Measurements from ENCODE around the gene EIF3F. TPM values are rescaled to one million over a fixed set of nuclear protein-coding genes. Genes with fewer than 3 reads are reported as not detected.

Gene EIF3F
- total and polyA plus RNA-seq, 9 of the 15 experiments (the other 6 are each of a cell fraction or from before 2014, with no cell fraction given) = 50.1 to 259 (median 135) TPM

- TF ChIP-seq NR4A1 (CRISPR knock-in tag; IDR thresholded peaks at IDR 0.05) (no peak), NR4A1 (tag; IDR thresholded peaks at IDR 0.05) (no peak), CTCF (IDR thresholded peaks at IDR 0.05 in 2 of 3, conservative IDR thresholded peaks at IDR 0.05 in 1 of 3; ENCODE audit: insufficient read depth in 2 of 3, low read depth in 1 of 3, low read length in 3 of 3) (peak; percentile 84 to 90 (median 87))
These were observed 46.4 kb downstream of the EIF3F start (continued) for GRCh38 chr11:8033305-8034105.

- BruUV-seq (replicated peaks) = no TSS peak
- Histone ChIP-seq H3K27me3 (ENCODE audit: control insufficient read depth in 2 of 2, insufficient read depth in 2 of 2, low read length in 2 of 2) (peaks cover 12 to 53% of the 10 kb centered on the region in 2 experiments; a peak in 4 of 5 replicates), H3K27ac (ENCODE audit: extremely low read depth, low read depth, low read length) (no peak overlapping the region), H4K20me1 (replicated peaks; ENCODE audit: control insufficient read depth, insufficient read depth, low read length) (peaks cover 12% of the 10 kb centered on the region), H2AFZ (ENCODE audit: low read depth, low read length) (no peak overlapping the region), H3K9ac (ENCODE audit: insufficient read depth in 1 of 2, low read depth in 2 of 2, low read length in 2 of 2) (no peak overlapping the region), H3K4me2 (ENCODE audit: insufficient read depth, low read length) (no peak overlapping the region), H3K4me3 (no peak overlapping the region), H3K36me3 (ENCODE audit: control insufficient read depth, insufficient read depth, low read length) (no peaks in the 10 kb centered on the region), H3K9me1 (ENCODE audit: control insufficient read depth, insufficient read depth, low read length) (no peaks in the 10 kb centered on the region), H3K79me2 (ENCODE audit: control insufficient read depth, insufficient read depth, low read length) (no peaks in the 10 kb centered on the region), H3K9me3 (replicated peaks; ENCODE audit: control insufficient read depth, insufficient read depth, low read depth, low read length) (no peaks in the 10 kb centered on the region), H3K4me1 (replicated peaks in 1 of 2; ENCODE audit: control insufficient read depth in 2 of 2, insufficient read depth in 2 of 2, low read length in 2 of 2) (no peaks in the 10 kb centered on the region; a peak in 2 of 5 replicates)
- TF ChIP-seq HDGF (IDR thresholded peaks at IDR 0.05) (no peak), MCM7 (IDR thresholded peaks at IDR 0.05) (no peak), ADNP (tag; IDR thresholded peaks at IDR 0.05) (no peak), BDP1 (IDR thresholded peaks at IDR 0.05; ENCODE audit: insufficient read depth, insufficient read length) (no peak), PHB2 (IDR thresholded peaks at IDR 0.05; ENCODE audit: low read depth) (no peak)
- intact Hi-C loops (cut with micrococcal nuclease) (loop anchor here (5.0 kb wide), 1 partner anchor 38 kb away; no protein-coding TSS in a partner anchor), in situ Hi-C loops (cut with MboI) (no loop called here)
- POLR2A ChIA-PET = no interaction called here
- DNase-seq (ENCODE audit: extremely low read depth in 1 of 4, low spot score in 3 of 4) = no peak
- FAIRE-seq = no peak
- no peak for ATAC-seq
- WGBS (ENCODE audit: insufficient coverage, low coverage, missing lambda C conversion rate) = 3% methylated on average over 3 of the region's 3 CpGs
- CTCF ChIA-PET (ENCODE audit: low intra/inter-chr PET ratio) = interaction anchor here (2.5 kb wide), 1 partner anchor 36 kb away, joined by 16 read pairs; no protein-coding TSS in a partner anchor
These were observed 47.0 kb downstream of the EIF3F start for GRCh38 chr11:8034106-8034585.

All from K562 (cell line).